H9 (cell line): ENCODE results near the gene OR1K1. TPM values are rescaled to one million over a fixed set of nuclear protein-coding genes. Genes with fewer than 3 reads are reported as not detected.

Experiments used
- DNase-seq: peaks from one replicate; pipeline ENCODE4 v3.0.0-alpha.2; 2017
- H2AFZ ChIP-seq: one replicate; pipeline ENCODE4 v1.6.1; 2013; ENCODE audit warnings: mild to moderate bottlenecking, low read length, control low read depth, moderate library complexity
- H2AK5ac ChIP-seq: 2 replicates; pipeline ENCODE4 v1.6.1; 2013; ENCODE audit warnings: low read length, control low read depth, mixed read lengths; ENCODE audit not compliant: insufficient read length
- H2BK120ac ChIP-seq: one replicate; pipeline ENCODE4 v1.6.1; 2013; ENCODE audit warnings: low read depth, mild to moderate bottlenecking, low read length, control low read depth, inconsistent platforms; ENCODE audit not compliant: poor library complexity, severe bottlenecking
- H2BK12ac ChIP-seq: 2 replicates; pipeline ENCODE4 v1.6.1; 2013; ENCODE audit warnings: low read length, control low read depth, mixed read lengths, low read depth; ENCODE audit not compliant: insufficient read length
- H2BK15ac ChIP-seq: 2 replicates; pipeline ENCODE4 v1.6.1; 2013; ENCODE audit warnings: low read depth, low read length, control low read depth
- H2BK20ac ChIP-seq: one replicate; pipeline ENCODE4 v1.6.1; 2013; ENCODE audit warnings: low read depth, mild to moderate bottlenecking, low read length, control low read depth, inconsistent platforms; ENCODE audit not compliant: poor library complexity, severe bottlenecking
- H2BK5ac ChIP-seq: 2 replicates; pipeline ENCODE4 v1.6.1; 2013; ENCODE audit warnings: low read length, control low read depth, mixed read lengths; ENCODE audit not compliant: insufficient read length
- H3K14ac ChIP-seq: 2 replicates; pipeline ENCODE4 v1.6.1; 2013; ENCODE audit warnings: low read length, control low read depth; ENCODE audit not compliant: insufficient read depth
- H3K18ac ChIP-seq: 2 replicates; pipeline ENCODE4 v1.6.1; 2013; ENCODE audit warnings: low read depth, mild to moderate bottlenecking, mixed read lengths, low read length, control low read depth; ENCODE audit not compliant: insufficient read length
- H3K23ac ChIP-seq: 2 replicates; pipeline ENCODE4 v1.6.1; 2013; ENCODE audit warnings: low read length, control low read depth, mixed read lengths, low read depth; ENCODE audit not compliant: insufficient read length
- H3K23me2 ChIP-seq: 2 replicates; pipeline ENCODE4 v1.6.1; 2013; ENCODE audit warnings: low read depth, mild to moderate bottlenecking, mixed read lengths, low read length, control low read depth; ENCODE audit not compliant: insufficient read length, poor library complexity, severe bottlenecking
- H3K27ac ChIP-seq: 2 replicates; pipeline ENCODE4 v1.5.1; 2013; ENCODE audit warnings: low read length, control low read depth, mixed read lengths, low read depth; ENCODE audit not compliant: insufficient read length
- H3K27me3 ChIP-seq: 2 replicates; pipeline ENCODE4 v1.6.1; 2013; ENCODE audit warnings: low read length, control low read depth, inconsistent platforms; ENCODE audit not compliant: insufficient read depth
- H3K4ac ChIP-seq: 2 replicates; pipeline ENCODE4 v1.6.1; 2013; ENCODE audit warnings: low read depth, mild to moderate bottlenecking, control low read depth, inconsistent platforms, low read length, moderate library complexity
- H3K4me1 ChIP-seq: 2 replicates; pipeline ENCODE4 v1.6.1; 2013; ENCODE audit warnings: low read length, control low read depth, inconsistent platforms; ENCODE audit not compliant: insufficient read depth
- H3K4me2 ChIP-seq: 2 replicates; pipeline ENCODE4 v1.6.1; 2013; ENCODE audit warnings: low read length, control low read depth, mixed read lengths; ENCODE audit not compliant: insufficient read length, insufficient read depth
- H3K56ac ChIP-seq: 2 replicates; pipeline ENCODE4 v1.6.1; 2013; ENCODE audit warnings: low read depth, mild to moderate bottlenecking, mixed read lengths, low read length, control low read depth; ENCODE audit not compliant: insufficient read length
- H3K79me1 ChIP-seq: 2 replicates; pipeline ENCODE4 v1.6.1; 2013; ENCODE audit warnings: low read depth, mild to moderate bottlenecking, moderate library complexity, low read length, control low read depth, inconsistent platforms; ENCODE audit not compliant: insufficient read depth, poor library complexity, severe bottlenecking
- H3K79me2 ChIP-seq: 2 replicates; pipeline ENCODE4 v1.6.1; 2013; ENCODE audit warnings: low read length, control low read depth, inconsistent platforms; ENCODE audit not compliant: insufficient read depth
- H3K9ac ChIP-seq: 2 replicates; pipeline ENCODE4 v1.6.1; 2013; ENCODE audit warnings: low read length, control low read depth, mixed read lengths; ENCODE audit not compliant: insufficient read length; ENCODE audit errors: extremely low read depth
- H3K9me3 ChIP-seq: one replicate; pipeline ENCODE4 v1.6.1; 2013; ENCODE audit warnings: low read depth, low read length, inconsistent platforms; ENCODE audit not compliant: control insufficient read depth
- H3T11ph ChIP-seq: one replicate; pipeline ENCODE4 v1.6.1; 2013; ENCODE audit warnings: mild to moderate bottlenecking, low read length, control low read depth, inconsistent platforms
- H4K20me1 ChIP-seq: one replicate; pipeline ENCODE4 v1.6.1; 2013; ENCODE audit not compliant: control insufficient read depth, insufficient read length, insufficient read depth
- H4K5ac ChIP-seq: 2 replicates; pipeline ENCODE4 v1.6.1; 2013; ENCODE audit warnings: low read depth, mild to moderate bottlenecking, mixed read lengths, low read length, control low read depth; ENCODE audit not compliant: insufficient read length
- H4K8ac ChIP-seq: replicated peaks from 2 replicates; pipeline ENCODE4 v1.6.1; 2013; ENCODE audit warnings: low read length, control low read depth, mixed read lengths, low read depth; ENCODE audit not compliant: insufficient read length
- H4K91ac ChIP-seq: 2 replicates; pipeline ENCODE4 v1.6.1; 2013; ENCODE audit warnings: low read depth, mild to moderate bottlenecking, moderate library complexity, mixed read lengths, low read length, control low read depth; ENCODE audit not compliant: insufficient read length
- H3K27ac Mint-ChIP-seq, 3 experiments: 2 replicates in 2 of 3; 3 replicates in 1 of 3; pipeline ENCODE4 v1.8.0; 2020 to 2021; ENCODE audit warnings: mixed read lengths in 3 of 3, mild to moderate bottlenecking in 1 of 3, moderate library complexity in 1 of 3
- H3K27me3 Mint-ChIP-seq: 2 replicates; pipeline ENCODE4 v1.8.0; 2021; ENCODE audit warnings: low read depth, mild to moderate bottlenecking, moderate library complexity, mixed read lengths
- H3K36me3 Mint-ChIP-seq, 3 experiments: 2 replicates in 2 of 3; 3 replicates in 1 of 3; pipeline ENCODE4 v1.8.0; 2020 to 2021; ENCODE audit warnings: low read depth in 3 of 3, mixed read lengths in 3 of 3; ENCODE audit not compliant: insufficient read depth in 1 of 3
- H3K4me1 Mint-ChIP-seq, 2 experiments: 2 replicates each; pipeline ENCODE4 v1.8.0; 2020; ENCODE audit warnings: mixed read lengths in 2 of 2
- H3K4me3 Mint-ChIP-seq, 2 experiments: 2 replicates in 1 of 2; 3 replicates in 1 of 2; pipeline ENCODE4 v1.8.0; 2020 to 2021; ENCODE audit warnings: mild to moderate bottlenecking in 2 of 2, mixed read lengths in 2 of 2, moderate library complexity in 1 of 2
- H3K9me3 Mint-ChIP-seq, 2 experiments: 2 replicates in 1 of 2; 3 replicates in 1 of 2; pipeline ENCODE4 v1.8.0; 2020; ENCODE audit warnings: mild to moderate bottlenecking in 2 of 2, mixed read lengths in 2 of 2, moderate library complexity in 1 of 2
- CTCF ChIP-seq: fragments of 200-600 bp; sonication (generic); conservative IDR thresholded peaks from 3 replicates; pipeline ENCODE4 v1.8.0; 2021; ENCODE audit warnings: antibody characterized with exemption, mild to moderate bottlenecking
- WGBS: extraction: QIAGEN DNeasy Blood & Tissue Kit; methylation state at CpG from one replicate; pipeline ENCODE4 v1.1.7; 2013; ENCODE audit warnings: missing lambda C conversion rate, low lambda C conversion rate, mixed read lengths; ENCODE audit not compliant: insufficient read length; ENCODE audit errors: extremely low coverage; 5-methylcytosine and 5-hydroxymethylcytosine counted together
- total RNA-seq: library from RNA; stranded (reverse); gene quantifications from 2 replicates; pipeline ENCODE4 v1.2.1, GENCODE V29; 2021

The OR1K1 gene
- total RNA-seq, 1 experiment from 2014 or later: not detected

- H4K20me1 ChIP-seq: no peaks in the 10 kb centered on the region
- H2AK5ac ChIP-seq: no peak overlapping the region
- no peaks in the 10 kb centered on the region for H3K79me2 ChIP-seq
- H3K4me1 Mint-ChIP-seq: no peaks in the 10 kb centered on the region
- no peak overlapping the region for H3K4me3 Mint-ChIP-seq
- no peak overlapping the region for H3K9ac ChIP-seq
- no peak overlapping the region for H4K91ac ChIP-seq
- H3K23ac ChIP-seq: no peak overlapping the region
- H3K9me3 ChIP-seq: peaks cover 28% of the 10 kb centered on the region
- no peak for TF ChIP-seq CTCF
- H3K36me3 Mint-ChIP-seq: peaks cover 0 to 10% (median 0%) of the 10 kb centered on the region in 3 experiments; a peak in 2 of 7 replicates
- no peak overlapping the region for H2BK20ac ChIP-seq
- DNase-seq: no peak
- H3K27me3 Mint-ChIP-seq: no peaks in the 10 kb centered on the region; the same call in 1 of the 2 replicates
- no peaks in the 10 kb centered on the region for H3K4me1 ChIP-seq
- no peak overlapping the region for H3K4ac ChIP-seq
- H3K27ac Mint-ChIP-seq: no peak overlapping the region; a peak in 1 of 7 replicates
- H2BK12ac ChIP-seq: no peak overlapping the region
- no peak overlapping the region for H3K56ac ChIP-seq
- H3K27me3 ChIP-seq: no peaks in the 10 kb centered on the region
- no peak overlapping the region for H3K4me2 ChIP-seq
- H2BK15ac ChIP-seq: no peak overlapping the region
- no peak overlapping the region for H3K27ac ChIP-seq
- no peak overlapping the region for H3K18ac ChIP-seq
- H4K8ac ChIP-seq: no peak overlapping the region
- no peaks in the 10 kb centered on the region for H3K79me1 ChIP-seq
- no peak overlapping the region for H4K5ac ChIP-seq
- no peak overlapping the region for H2AFZ ChIP-seq
- no peak overlapping the region for H2BK5ac ChIP-seq
- no peak overlapping the region for H3K14ac ChIP-seq
- no CpG with 5 or more reads among the region's 3 CpGs for WGBS
- no peaks in the 10 kb centered on the region for H3K23me2 ChIP-seq
- H2BK120ac ChIP-seq: no peak overlapping the region
- H3K9me3 Mint-ChIP-seq: peaks cover 56 to 83% of the 10 kb centered on the region in 2 experiments
- H3T11ph ChIP-seq: no peak overlapping the region
These were observed 21.8 kb upstream of the OR1K1 start for GRCh38 chr9:122777935-122778627.
